H1 (cell line): ENCODE data around the gene HNRNPM. TPM values are rescaled to one million over a fixed set of nuclear protein-coding genes. Genes with fewer than 3 reads are reported as not detected.

ENCODE experiments used
- BACH1 ChIP-seq: IDR thresholded peaks from 2 replicates; pipeline ENCODE4 v1.6.1; 2012; ENCODE audit warnings: low read length, improper control_type of control experiment
- RBBP5 ChIP-seq: IDR thresholded peaks from 2 replicates; pipeline ENCODE4 v1.7.1; 2012; ENCODE audit warnings: low read depth, mild to moderate bottlenecking, inconsistent platforms, low read length, moderate library complexity, borderline replicate concordance
- RFX5 ChIP-seq: IDR thresholded peaks from 2 replicates; pipeline ENCODE4 v1.6.1; 2011; ENCODE audit warnings: low read depth, low read length, improper control_type of control experiment, borderline replicate concordance
- SIX5 ChIP-seq: IDR thresholded peaks from 2 replicates; pipeline ENCODE4 v1.6.1; 2011; ENCODE audit warnings: mild to moderate bottlenecking, low read depth, low read length
- TAF1 ChIP-seq: IDR thresholded peaks from 2 replicates; pipeline ENCODE4 v1.6.1; 2011; ENCODE audit warnings: mild to moderate bottlenecking, low read depth, low read length
- ZNF274 ChIP-seq: IDR thresholded peaks from 2 replicates; pipeline ENCODE4 v1.7.0; 2012; ENCODE audit warnings: low read length, borderline replicate concordance; ENCODE audit errors: extremely low read depth
- polyA plus RNA-seq, 7 experiments: library from polyadenylated mRNA; depleted of rRNA in 3 of 7; stranded (reverse) in 5 of 7; unstranded in 2 of 7; fragments of >200 nt in 5 of 7; fragments of 200-250 nt in 2 of 7; gene quantifications; 1 replicate in 5 of 7; 2 replicates in 1 of 7; 4 replicates in 1 of 7; pipeline versions ENCODE4 v1.2.1 to v1.2.3, GENCODE V29; 2011 to 2013; ENCODE audit warnings: missing spikeins in 2 of 7, mixed read lengths in 2 of 7
- total RNA-seq: library from RNA; stranded (reverse); fragmentation: NEBNext Ultra II Directional; extraction: Animal tissue kit (Norgen Biotek cat#: 25700); gene quantifications from 2 replicates; pipeline ENCODE4 v1.2.1, GENCODE V29; 2021
- TF ChIP-seq, protein P1 (sequence below): fragments of 300-600 bp; sonication (generic); IDR thresholded peaks from 2 replicates; pipeline ENCODE4 v1.7.1; 2012; ENCODE audit warnings: low read length, moderate library complexity, mild to moderate bottlenecking, inconsistent platforms; ENCODE audit not compliant: insufficient replicate concordance
- TF ChIP-seq, protein P2 (sequence below): IDR thresholded peaks from 2 replicates; pipeline ENCODE4 v1.6.1; 2011; ENCODE audit warnings: low read depth, mild to moderate bottlenecking, low read length; ENCODE audit not compliant: insufficient read depth
- TF ChIP-seq, protein P3 (sequence below): IDR thresholded peaks from 2 replicates; pipeline ENCODE4 v1.6.1; 2012; ENCODE audit warnings: inconsistent platforms

Gene HNRNPM
- total and polyA plus RNA-seq, 2 of the 8 experiments (the other 6 are each of a cell fraction or from before 2014, with no cell fraction given): 375 to 474 TPM

DNA sequence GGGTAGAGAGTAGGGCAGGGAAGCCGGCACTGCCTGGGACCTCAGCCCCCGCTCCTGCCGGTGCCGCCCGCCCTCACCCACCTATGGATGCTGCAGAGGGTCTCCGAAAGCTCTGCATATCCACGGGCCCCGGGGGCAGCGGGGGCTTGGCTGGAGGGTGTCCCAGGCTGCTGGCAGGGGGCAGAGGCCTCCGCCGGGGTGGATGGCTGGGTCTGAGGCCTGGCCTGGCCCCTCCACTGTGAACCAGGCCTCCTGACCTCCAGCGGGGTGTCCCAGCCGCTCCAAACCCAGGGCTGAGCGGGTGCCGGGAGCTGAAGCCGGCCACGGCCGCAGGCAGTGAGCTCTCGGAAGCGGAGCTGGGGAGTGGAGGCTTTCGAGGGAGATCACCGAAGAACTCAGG is 53.5 kb downstream of the HNRNPM start (continued):
- TF ChIP-seq, protein P1, sequence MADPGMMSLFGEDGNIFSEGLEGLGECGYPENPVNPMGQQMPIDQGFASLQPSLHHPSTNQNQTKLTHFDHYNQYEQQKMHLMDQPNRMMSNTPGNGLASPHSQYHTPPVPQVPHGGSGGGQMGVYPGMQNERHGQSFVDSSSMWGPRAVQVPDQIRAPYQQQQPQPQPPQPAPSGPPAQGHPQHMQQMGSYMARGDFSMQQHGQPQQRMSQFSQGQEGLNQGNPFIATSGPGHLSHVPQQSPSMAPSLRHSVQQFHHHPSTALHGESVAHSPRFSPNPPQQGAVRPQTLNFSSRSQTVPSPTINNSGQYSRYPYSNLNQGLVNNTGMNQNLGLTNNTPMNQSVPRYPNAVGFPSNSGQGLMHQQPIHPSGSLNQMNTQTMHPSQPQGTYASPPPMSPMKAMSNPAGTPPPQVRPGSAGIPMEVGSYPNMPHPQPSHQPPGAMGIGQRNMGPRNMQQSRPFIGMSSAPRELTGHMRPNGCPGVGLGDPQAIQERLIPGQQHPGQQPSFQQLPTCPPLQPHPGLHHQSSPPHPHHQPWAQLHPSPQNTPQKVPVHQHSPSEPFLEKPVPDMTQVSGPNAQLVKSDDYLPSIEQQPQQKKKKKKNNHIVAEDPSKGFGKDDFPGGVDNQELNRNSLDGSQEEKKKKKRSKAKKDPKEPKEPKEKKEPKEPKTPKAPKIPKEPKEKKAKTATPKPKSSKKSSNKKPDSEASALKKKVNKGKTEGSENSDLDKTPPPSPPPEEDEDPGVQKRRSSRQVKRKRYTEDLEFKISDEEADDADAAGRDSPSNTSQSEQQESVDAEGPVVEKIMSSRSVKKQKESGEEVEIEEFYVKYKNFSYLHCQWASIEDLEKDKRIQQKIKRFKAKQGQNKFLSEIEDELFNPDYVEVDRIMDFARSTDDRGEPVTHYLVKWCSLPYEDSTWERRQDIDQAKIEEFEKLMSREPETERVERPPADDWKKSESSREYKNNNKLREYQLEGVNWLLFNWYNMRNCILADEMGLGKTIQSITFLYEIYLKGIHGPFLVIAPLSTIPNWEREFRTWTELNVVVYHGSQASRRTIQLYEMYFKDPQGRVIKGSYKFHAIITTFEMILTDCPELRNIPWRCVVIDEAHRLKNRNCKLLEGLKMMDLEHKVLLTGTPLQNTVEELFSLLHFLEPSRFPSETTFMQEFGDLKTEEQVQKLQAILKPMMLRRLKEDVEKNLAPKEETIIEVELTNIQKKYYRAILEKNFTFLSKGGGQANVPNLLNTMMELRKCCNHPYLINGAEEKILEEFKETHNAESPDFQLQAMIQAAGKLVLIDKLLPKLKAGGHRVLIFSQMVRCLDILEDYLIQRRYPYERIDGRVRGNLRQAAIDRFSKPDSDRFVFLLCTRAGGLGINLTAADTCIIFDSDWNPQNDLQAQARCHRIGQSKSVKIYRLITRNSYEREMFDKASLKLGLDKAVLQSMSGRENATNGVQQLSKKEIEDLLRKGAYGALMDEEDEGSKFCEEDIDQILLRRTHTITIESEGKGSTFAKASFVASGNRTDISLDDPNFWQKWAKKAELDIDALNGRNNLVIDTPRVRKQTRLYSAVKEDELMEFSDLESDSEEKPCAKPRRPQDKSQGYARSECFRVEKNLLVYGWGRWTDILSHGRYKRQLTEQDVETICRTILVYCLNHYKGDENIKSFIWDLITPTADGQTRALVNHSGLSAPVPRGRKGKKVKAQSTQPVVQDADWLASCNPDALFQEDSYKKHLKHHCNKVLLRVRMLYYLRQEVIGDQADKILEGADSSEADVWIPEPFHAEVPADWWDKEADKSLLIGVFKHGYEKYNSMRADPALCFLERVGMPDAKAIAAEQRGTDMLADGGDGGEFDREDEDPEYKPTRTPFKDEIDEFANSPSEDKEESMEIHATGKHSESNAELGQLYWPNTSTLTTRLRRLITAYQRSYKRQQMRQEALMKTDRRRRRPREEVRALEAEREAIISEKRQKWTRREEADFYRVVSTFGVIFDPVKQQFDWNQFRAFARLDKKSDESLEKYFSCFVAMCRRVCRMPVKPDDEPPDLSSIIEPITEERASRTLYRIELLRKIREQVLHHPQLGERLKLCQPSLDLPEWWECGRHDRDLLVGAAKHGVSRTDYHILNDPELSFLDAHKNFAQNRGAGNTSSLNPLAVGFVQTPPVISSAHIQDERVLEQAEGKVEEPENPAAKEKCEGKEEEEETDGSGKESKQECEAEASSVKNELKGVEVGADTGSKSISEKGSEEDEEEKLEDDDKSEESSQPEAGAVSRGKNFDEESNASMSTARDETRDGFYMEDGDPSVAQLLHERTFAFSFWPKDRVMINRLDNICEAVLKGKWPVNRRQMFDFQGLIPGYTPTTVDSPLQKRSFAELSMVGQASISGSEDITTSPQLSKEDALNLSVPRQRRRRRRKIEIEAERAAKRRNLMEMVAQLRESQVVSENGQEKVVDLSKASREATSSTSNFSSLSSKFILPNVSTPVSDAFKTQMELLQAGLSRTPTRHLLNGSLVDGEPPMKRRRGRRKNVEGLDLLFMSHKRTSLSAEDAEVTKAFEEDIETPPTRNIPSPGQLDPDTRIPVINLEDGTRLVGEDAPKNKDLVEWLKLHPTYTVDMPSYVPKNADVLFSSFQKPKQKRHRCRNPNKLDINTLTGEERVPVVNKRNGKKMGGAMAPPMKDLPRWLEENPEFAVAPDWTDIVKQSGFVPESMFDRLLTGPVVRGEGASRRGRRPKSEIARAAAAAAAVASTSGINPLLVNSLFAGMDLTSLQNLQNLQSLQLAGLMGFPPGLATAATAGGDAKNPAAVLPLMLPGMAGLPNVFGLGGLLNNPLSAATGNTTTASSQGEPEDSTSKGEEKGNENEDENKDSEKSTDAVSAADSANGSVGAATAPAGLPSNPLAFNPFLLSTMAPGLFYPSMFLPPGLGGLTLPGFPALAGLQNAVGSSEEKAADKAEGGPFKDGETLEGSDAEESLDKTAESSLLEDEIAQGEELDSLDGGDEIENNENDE: no peak
- TF ChIP-seq ZNF274: no peak
- TF ChIP-seq SIX5: no peak
- no peak for TF ChIP-seq BACH1
- no peak for TF ChIP-seq RBBP5
- TF ChIP-seq RFX5: no peak
- TF ChIP-seq, protein P2, sequence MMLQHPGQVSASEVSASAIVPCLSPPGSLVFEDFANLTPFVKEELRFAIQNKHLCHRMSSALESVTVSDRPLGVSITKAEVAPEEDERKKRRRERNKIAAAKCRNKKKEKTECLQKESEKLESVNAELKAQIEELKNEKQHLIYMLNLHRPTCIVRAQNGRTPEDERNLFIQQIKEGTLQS: no peak
- TF ChIP-seq TAF1: no peak
- TF ChIP-seq, protein P3, sequence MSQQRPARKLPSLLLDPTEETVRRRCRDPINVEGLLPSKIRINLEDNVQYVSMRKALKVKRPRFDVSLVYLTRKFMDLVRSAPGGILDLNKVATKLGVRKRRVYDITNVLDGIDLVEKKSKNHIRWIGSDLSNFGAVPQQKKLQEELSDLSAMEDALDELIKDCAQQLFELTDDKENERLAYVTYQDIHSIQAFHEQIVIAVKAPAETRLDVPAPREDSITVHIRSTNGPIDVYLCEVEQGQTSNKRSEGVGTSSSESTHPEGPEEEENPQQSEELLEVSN: no peak
